CD4-positive, alpha-beta T cell treated with Interleukin-4 for 4 hours (primary cell): ENCODE results near the gene LECT2.

Experiments used
- DNase-seq: peaks from one replicate; pipeline ENCODE4 v3.0.0-alpha.2; 2020

Gene LECT2

GRCh38 chr5:135930029-135930948 lies 24.5 kb downstream of the LECT2 start:
- DNase-seq, result no peak

- no peak for DNase-seq
These were observed 33.4 kb downstream of the LECT2 start for GRCh38 chr5:135921388-135921787.

GRCh38 chr5:135920199-135920598 lies 34.6 kb downstream of the LECT2 start:
- no peak for DNase-seq

GRCh38 chr5:135916638-135917263 lies 38.0 kb downstream of the LECT2 start:
- DNase-seq, result no peak

- no peak for DNase-seq
These were observed 39.2 kb downstream of the LECT2 start for GRCh38 chr5:135915466-135916001.

GRCh38 chr5:135913713-135914626 lies 40.8 kb downstream of the LECT2 start:
- no peak for DNase-seq

GRCh38 chr5:135905144-135905543 lies 49.6 kb downstream of the LECT2 start:
- DNase-seq, result no peak

- DNase-seq, result no peak
These were observed 53.1 kb downstream of the LECT2 start for GRCh38 chr5:135901633-135902032.

GRCh38 chr5:135900276-135900675 lies 54.5 kb downstream of the LECT2 start:
- no peak for DNase-seq

- no peak for DNase-seq
These were observed 56.1 kb downstream of the LECT2 start for GRCh38 chr5:135898651-135899050.
